Amygdala (tissue), 56 donors: ENCODE data around the gene PPP1R12A.

Experiments used
- DNase-seq, 56 donors: peaks; one replicate each; lab custom pipeline; 2025; lab: John Stamatoyannopoulos, UW

The PPP1R12A gene

DNA sequence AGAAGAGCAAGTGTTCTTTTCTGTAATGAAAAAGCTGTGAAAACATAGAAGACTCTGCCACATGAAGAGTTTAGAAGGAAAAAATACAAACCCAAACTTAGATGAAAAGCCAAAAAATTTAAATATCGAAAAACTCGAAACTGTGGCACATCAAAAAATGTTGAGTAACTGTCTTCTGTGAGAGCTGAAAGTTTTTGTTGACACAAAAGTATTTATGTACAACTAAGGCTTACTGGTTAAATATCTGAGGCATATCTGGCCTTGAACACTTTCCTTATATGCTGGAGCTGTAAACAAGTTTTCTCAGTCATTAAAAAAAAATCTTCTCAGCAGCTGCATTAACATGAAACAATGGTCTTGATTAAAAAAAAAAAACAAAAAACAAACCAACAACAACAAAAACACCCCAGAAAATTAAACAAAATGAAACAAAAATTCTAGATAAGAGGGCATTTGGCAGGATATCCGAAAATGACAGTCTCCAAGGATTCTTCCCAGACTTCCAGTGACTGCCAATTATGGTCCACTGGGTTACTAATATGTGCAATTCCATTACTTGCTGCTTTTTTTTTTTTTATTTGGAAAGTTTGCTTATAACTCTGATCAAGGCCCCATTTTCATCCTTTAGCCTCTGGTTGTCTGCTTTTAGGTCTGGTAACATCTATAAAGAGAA lies 159.4 kb downstream of the PPP1R12A start:
- DNase-seq = no peak

DNA sequence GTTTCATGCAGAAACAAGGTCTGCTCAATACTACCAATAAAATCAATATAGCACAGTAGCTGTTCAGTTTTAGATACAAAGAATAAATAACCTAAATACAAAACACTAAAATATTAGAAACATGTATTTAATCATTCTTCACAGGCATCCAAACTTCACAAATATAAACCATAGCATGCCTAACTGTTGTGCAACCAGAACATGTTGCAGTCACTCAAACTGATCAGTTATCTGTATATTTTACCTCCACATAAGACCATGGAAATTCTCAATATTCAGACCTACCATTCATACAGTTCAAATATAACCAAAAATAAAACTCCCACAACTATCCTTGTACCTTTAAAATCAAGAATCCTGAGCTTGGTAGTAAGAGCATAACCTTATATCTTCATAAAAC lies 161.0 kb downstream of the PPP1R12A start:
- DNase-seq = no peak

DNA sequence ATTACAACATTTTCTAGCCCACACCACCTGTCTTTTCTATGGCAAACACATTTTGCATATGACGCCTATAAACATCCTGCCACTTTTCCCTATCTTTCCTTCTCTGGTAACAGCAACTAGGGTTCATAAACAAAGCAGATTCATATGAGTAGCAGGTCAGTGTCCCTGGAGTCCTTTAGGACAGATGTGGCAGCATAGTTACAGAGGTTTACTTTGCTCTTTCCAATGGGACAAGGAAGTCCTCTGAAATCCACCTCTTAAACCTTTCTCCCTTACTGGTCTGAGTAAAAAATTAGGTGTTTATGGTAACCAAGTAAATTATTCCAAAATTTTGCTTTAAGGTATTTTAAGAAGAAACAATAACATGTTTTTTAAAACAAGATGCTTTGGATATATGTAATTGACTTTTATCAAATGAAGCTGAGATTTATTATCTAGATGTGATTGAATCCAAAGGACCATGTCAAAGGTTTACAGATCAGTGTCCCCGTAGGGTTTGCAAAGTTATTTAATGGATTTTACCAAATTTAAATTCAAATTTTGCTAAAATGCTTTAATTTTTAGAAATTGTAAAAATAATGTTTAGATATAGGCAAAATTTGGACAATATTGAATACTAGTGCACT lies 164.9 kb downstream of the PPP1R12A start:
- no peak for DNase-seq

DNA sequence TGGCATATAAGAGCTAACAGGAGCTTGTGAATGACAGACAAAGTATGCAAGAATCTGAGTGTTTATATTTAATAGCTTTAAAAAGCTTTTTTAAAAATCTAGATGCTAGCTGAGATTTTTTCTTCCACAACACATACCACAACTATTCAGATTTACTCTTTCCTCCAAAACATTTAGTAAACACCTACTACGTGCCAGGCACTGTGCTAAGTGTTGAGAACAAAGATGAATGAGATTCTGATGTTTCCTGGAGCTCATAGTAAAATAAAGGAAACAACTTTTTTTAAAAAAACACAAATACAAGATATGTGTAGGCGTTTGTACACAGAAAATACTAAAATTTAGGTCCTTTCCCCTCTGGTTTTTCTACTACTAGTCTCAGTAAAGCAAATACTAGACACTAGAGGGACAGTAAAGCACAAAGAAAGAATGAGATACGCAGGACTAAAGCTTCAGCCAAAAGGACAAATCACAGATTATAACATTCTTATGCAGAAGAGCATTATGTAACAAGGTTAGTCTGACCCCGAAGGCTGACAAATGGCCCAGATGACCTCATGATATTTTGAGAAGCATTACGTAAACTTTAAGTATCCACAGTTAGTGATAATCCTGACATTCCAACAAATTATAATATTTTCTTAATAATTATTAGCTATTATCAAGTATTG lies 165.6 kb downstream of the PPP1R12A start:
- DNase-seq = no peak

DNA sequence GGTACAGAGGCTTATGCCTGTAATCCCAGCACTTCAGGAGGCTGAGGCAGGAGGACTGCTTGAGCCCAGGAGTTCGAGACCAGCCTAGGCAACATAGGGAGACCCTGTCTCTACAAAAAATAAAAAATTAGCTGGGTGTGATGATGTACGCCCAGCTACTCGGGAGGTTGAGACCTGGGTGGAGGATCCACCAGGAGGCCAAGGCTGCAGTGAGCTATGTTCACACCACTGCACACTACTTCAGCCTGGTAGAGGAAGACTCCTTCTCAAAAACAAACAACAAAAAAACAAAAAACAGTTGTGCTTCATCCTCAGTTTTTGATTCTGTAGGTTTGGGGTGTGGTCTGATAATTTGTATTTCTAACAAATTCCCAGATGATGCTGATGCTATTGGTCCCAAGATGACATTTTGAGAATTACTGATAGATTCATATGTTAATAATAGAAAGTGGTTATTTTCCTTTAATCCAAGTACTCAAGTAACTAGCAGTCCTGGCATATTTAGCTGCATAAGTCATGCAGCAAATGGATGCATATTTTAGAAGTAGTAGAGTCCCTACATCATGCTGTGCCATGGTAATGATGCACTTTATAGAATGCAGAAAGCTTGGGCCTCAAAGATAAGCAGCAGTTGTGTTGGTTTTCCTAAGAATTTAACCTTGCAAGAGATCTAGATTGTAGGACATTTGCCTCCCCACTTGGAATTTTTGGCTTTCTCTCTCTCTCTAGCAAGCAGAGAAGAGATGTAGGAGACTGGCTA lies 168.0 kb downstream of the PPP1R12A start:
- DNase-seq = no peak

DNA sequence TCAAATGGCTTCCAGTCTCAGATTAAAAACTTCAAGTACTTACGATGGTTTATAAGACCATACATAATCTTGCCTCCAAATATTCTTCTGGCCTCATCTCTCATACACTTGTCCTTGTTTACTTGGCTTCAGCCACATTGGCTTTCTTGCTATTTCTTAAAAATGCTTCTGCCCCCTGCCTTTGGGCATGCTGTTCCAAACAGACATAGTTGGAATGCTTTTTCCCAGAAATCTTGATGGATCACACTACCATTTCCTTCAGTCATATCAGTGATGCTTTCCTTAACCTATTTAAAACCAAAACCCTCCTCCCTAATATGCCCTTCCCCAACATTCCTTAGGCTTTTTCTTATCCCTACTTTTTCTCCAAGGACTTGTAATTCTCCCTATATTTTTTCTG lies 169.7 kb downstream of the PPP1R12A start:
- no peak for DNase-seq

DNA sequence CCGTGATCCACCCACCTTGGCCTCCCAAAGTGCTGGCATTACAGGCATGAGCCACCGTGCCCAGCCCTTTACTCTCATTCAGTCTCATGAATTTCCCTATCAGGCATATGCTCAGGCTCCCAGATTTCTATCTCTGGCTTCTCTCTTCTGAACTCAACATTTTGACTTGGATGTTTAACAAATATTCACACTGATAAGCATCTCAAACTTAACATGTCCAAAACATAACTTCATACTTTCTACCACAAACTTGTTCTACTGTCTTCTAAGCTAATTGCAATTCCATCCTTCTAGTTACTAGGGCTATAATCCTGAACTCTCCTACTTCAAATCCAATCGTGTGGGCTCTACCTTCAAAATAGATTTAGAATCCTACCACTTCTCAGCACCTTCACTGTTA lies 170.3 kb downstream of the PPP1R12A start:
- no peak for DNase-seq

DNA sequence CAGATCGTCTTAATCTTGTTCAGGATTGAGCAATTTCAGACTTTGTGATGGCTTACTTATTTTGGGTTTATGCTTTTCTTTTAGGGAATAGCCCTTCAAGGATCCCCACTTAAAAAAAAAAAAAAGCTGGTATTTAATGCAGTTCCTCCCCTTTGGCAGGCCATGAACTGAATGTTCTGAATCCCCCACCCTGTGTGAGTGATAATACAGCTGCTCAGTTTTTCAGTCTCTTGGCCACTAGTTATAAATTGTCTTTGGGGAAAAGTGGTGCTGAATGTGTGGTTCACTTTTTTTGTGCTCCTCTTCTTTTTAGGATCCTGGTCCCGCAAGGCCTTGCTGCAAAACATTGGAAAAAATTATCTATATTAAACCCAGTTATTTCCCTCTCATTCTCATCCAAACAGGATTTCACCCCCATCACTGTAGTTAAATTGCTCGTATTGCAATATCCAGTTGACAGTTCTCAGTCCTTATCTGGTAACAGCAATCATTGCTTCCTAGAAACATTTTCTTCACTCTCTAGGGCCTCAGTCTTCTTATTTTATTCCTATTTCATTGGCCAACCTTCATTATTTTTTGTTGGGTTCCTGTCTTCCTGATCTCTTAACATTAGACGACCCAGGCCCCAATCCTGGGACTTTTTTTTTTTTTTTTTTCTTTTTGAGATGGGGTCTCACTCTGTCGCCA lies 171.0 kb downstream of the PPP1R12A start:
- no peak for DNase-seq

DNA sequence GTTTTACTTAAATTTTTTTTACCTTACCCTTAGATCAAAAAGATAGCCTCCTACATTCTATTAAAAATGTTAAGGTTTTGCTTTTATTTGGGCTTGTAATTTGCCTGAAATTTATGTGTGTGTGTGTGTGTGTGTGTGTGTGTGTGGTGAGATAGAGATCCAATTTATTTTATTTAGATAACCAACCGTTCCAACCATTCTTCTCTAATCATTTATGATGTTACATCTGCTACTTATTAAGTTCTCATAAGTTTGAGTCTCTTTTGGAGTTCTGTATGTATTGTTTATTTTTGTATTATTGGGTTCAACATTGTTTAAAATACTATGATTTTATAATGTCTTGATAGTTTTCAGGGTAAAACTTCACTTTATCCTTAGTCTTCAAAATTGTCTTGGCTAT lies 173.6 kb downstream of the PPP1R12A start:
- no peak for DNase-seq

DNA sequence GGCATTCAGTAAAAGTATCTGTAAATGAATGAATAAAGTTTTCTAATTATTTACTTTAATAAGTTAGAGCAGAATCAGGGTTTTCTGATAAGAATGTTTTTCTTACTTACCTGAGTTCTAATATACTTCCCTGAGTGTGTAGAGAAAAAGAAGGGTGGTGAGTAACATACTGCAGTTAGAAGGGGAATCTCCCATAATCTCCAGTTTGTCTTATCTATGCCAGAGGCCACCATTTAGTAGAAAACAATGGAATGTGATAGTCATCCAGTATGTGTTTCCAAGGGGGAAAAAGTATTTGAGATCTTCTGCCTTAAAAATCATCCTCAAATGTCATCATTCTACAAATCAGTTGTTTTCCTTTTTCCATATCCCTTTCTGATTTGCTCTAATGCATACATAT lies 187.6 kb downstream of the PPP1R12A start:
- DNase-seq = no peak

DNA sequence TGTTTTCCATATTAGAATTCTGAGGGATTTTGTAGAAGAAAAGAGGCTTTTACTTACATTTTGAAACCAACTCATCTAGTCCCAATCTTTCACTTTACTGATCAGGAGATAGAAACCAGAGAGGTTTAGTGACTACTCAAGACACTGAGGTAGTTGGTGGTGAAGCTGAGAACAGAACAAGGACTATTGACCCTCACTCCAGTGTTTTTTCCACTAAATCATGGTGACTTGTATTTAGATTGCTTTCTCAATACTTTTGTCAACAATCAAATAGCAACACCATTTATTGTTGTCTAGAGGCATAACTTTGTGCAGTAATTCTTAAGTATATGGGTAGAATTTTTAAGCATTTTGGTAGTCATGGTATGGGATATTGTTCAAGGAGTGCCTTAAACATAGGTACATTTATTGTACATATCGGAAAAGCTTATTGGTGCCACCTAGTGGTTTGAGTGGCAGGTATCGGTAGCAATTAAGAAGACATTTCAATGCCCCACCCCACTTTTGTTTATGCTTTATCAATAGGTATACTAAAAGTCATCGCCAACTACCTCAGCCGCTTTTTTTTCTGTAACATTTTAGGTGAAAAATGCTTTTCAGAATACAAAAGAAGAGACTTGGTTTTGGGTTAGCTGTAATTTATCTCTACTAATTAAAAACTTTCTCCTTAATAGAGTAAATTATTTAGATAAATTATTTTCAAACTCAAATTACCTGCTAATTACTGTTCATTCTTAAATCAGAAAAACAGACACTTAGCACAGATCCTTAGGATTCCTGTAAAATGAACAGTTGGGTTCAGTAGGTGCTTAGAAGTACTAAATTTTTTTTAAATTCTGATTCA lies 196.8 kb downstream of the PPP1R12A start:
- peak in 1 of 56 donors; percentile 2 for DNase-seq

DNA sequence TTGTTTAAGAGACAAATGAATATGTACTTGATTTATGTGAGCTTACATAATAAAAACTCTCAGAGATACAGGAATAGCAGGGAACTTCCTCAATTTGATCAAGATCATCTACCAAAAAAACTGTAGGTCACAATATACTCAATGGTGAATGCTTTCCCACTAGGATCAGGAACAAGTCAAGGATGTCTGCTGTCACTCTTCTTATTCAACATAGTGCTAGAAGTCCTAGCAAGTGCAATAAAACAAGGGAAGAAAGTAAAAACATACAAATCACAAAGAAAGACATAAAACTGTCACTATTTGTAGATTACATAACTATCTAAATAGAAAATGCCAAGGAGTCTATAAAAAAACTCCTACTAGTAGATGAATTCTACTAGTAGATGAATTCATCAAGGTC lies 202.3 kb downstream of the PPP1R12A start:
- DNase-seq = no peak

DNA sequence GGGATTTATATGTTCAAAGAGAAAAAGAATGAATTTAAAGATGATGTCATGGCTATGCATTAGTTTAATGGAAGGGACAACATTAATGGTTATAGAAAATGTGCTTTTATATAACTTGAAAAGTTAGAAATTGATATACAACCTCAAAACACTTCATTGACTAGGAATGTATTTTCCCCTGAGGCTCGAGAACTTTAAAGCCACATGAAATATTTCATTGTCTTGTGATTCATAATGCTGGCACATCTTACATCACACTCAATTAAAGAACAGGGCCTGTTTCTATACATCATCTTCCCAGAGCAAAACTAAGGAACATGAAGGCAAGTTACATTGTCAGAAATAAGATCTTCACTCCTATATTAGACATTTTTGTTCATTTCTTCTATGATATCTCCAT lies 208.9 kb downstream of the PPP1R12A start:
- DNase-seq = no peak
